Measurements from ENCODE around the gene TMEM132C.

GRCh38 chr12:128442096-128442495 lies 175.1 kb downstream of the TMEM132C start:
- TF ChIP-seq EP300 (IDR thresholded peaks at IDR 0.05; ENCODE audit: borderline replicate concordance in 1 of 2, low read depth in 1 of 2, low read length in 1 of 2) (no peak), SIN3A (IDR thresholded peaks at IDR 0.05; ENCODE audit: borderline replicate concordance, low read depth, low read length) (no peak), USF2 (IDR thresholded peaks at IDR 0.05; ENCODE audit: borderline replicate concordance, low read depth, low read length) (no peak), POLR2AphosphoS5 (IDR thresholded peaks at IDR 0.05; ENCODE audit: low read depth, low read length) (no peak), CTCF (IDR thresholded peaks at IDR 0.05) (no peak), FOSL2 (IDR thresholded peaks at IDR 0.05; ENCODE audit: borderline replicate concordance, low read depth) (no peak), GATA2 (CRISPR knock-in tag; IDR thresholded peaks at IDR 0.05) (no peak), SMC3 (IDR thresholded peaks at IDR 0.05; ENCODE audit: low read depth, low read length) (no peak), CHD2 (IDR thresholded peaks at IDR 0.05; ENCODE audit: low read length, partially characterized antibody) (no peak), RCOR1 (IDR thresholded peaks at IDR 0.05; ENCODE audit: low read length) (no peak)

Measured in SK-N-SH (cell line).